Left lung (tissue), 10 donors: ENCODE measurements around the gene GJC2. TPM values are rescaled to one million over a fixed set of nuclear protein-coding genes. Genes with fewer than 3 reads are reported as not detected.

Source experiments
- ATAC-seq: fragments of 200-7000 bp; cut with Tn5 transposase; one replicate; pipeline ENCODE4 v1.9.1; 2020; ENCODE audit warnings: moderate library complexity
- DNase-seq, 4 donors: peaks; one replicate each; pipeline ENCODE4 v3.0.0-alpha.2; 2013 to 2020
- H3K27ac ChIP-seq, 2 donors: fragments of 200-600 bp; sonication (generic) in 1 of 2; one replicate each; pipeline versions ENCODE4 v1.5.0 to v1.8.0; 2020 to 2021
- H3K27me3 ChIP-seq, 2 donors: fragments of 200-600 bp; sonication (generic) in 1 of 2; one replicate each; pipeline versions ENCODE4 v1.5.0 to v1.8.0; 2020 to 2021
- H3K36me3 ChIP-seq, 2 donors: fragments of 200-600 bp; sonication (generic) in 1 of 2; one replicate each; pipeline versions ENCODE4 v1.5.0 to v1.8.0; 2020 to 2021
- H3K4me1 ChIP-seq, 2 donors: fragments of 200-600 bp; one replicate each; pipeline ENCODE4 v1.8.0; 2021
- H3K4me3 ChIP-seq, 2 donors: fragments of 200-600 bp; sonication (generic) in 1 of 2; one replicate each; pipeline versions ENCODE4 v1.5.0 to v1.8.0; 2020 to 2021; ENCODE audit warnings: mild to moderate bottlenecking in 1 of 2
- H3K9me3 ChIP-seq, 2 donors: fragments of 200-600 bp; sonication (generic) in 1 of 2; one replicate each; pipeline versions ENCODE4 v1.5.0 to v1.8.0; 2020 to 2021
- CTCF ChIP-seq, 2 donors: fragments of 200-600 bp; sonication (generic) in 1 of 2; IDR thresholded peaks; one replicate each; pipeline versions ENCODE4 v1.5.0 to v1.8.0; 2021; ENCODE audit warnings: antibody characterized with exemption in 2 of 2
- intact Hi-C, 2 donors: fragments of 100-400 bp; cut with DNase I; formaldehyde crosslinking; loops; one replicate each; pipeline versions ENCODE4 v1.11.2 to v1.14.2; 2022
- polyA plus RNA-seq, 6 donors: library from polyadenylated mRNA; unstranded; fragments of 120-200 nt; gene quantifications; one replicate each; pipeline ENCODE4 v1.2.1, GENCODE V29; 2013; ENCODE audit not compliant: insufficient read length in 6 of 6
- total RNA-seq, 2 donors: library from RNA; stranded (reverse); fragmentation: NEBNext Ultra II Directional; extraction: Animal tissue kit (Norgen Biotek cat#: 25700); gene quantifications; one replicate each; pipeline ENCODE4 v1.2.1, GENCODE V29; 2021
- donor health status: DM: no; HTN: yes; CAD: no.
- donor health status: DM: no; HTN: no; CAD: no.

The GJC2 gene
- total and polyA plus RNA-seq, 8 donors, result 2.3 to 4.9 (median 3.1) TPM

- intact Hi-C loops, result no loop called here
- Histone ChIP-seq H3K9me3 (no peaks in the 10 kb centered on the region), H3K4me3 (no peak overlapping the region), H3K27ac (no peak overlapping the region), H3K27me3 (peaks cover 3 to 44% of the 10 kb centered on the region in 2 donors), H3K4me1 (peaks cover 3 to 20% of the 10 kb centered on the region in 2 donors), H3K36me3 (no peaks in the 10 kb centered on the region)
- DNase-seq (peak in 1 of 4 donors; percentile 79), ATAC-seq (no peak)
- no peak for TF ChIP-seq CTCF (IDR thresholded peaks at IDR 0.05)
These were observed 8.0 kb downstream of the GJC2 start for GRCh38 chr1:228157729-228158126.

DNA sequence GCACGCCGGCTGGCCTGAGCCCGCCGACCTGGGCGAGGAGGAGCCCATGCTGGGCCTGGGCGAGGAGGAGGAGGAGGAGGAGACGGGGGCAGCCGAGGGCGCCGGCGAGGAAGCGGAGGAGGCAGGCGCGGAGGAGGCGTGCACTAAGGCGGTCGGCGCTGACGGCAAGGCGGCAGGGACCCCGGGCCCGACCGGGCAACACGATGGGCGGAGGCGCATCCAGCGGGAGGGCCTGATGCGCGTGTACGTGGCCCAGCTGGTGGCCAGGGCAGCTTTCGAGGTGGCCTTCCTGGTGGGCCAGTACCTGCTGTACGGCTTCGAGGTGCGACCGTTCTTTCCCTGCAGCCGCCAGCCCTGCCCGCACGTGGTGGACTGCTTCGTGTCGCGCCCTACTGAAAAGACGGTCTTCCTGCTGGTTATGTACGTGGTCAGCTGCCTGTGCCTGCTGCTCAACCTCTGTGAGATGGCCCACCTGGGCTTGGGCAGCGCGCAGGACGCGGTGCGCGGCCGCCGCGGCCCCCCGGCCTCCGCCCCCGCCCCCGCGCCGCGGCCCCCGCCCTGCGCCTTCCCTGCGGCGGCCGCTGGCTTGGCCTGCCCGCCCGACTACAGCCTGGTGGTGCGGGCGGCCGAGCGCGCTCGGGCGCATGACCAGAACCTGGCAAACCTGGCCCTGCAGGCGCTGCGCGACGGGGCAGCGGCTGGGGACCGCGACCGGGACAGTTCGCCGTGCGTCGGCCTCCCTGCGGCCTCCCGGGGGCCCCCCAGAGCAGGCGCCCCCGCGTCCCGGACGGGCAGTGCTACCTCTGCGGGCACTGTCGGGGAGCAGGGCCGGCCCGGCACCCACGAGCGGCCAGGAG lies 8.6 kb downstream of the GJC2 start:
- intact Hi-C loops, result no loop called here
- DNase-seq, result peak in 1 of 4 donors; percentile 79
- H3K4me3 ChIP-seq, result no peak overlapping the region
- peaks cover 6 to 26% of the 10 kb centered on the region in 2 donors for H3K4me1 ChIP-seq
- no peaks in the 10 kb centered on the region for H3K36me3 ChIP-seq
- no peak overlapping the region for H3K27ac ChIP-seq
- H3K27me3 ChIP-seq, result peaks cover 3 to 50% of the 10 kb centered on the region in 2 donors
- TF ChIP-seq CTCF (IDR thresholded peaks at IDR 0.05), result no peak
- H3K9me3 ChIP-seq, result no peaks in the 10 kb centered on the region
- ATAC-seq, result no peak

GRCh38 chr1:228159008-228159665 lies 9.4 kb downstream of the GJC2 start:
- no peaks in the 10 kb centered on the region for H3K9me3 ChIP-seq
- no peak overlapping the region for H3K27ac ChIP-seq
- no peak for ATAC-seq
- H3K4me1 ChIP-seq, result peaks cover 6 to 28% of the 10 kb centered on the region in 2 donors
- H3K36me3 ChIP-seq, result no peaks in the 10 kb centered on the region
- H3K27me3 ChIP-seq, result peaks cover 3 to 52% of the 10 kb centered on the region in 2 donors
- no peak for TF ChIP-seq CTCF (IDR thresholded peaks at IDR 0.05)
- intact Hi-C loops, result no loop called here
- peak in 1 of 4 donors; percentile 57 for DNase-seq
- no peak overlapping the region for H3K4me3 ChIP-seq

DNA sequence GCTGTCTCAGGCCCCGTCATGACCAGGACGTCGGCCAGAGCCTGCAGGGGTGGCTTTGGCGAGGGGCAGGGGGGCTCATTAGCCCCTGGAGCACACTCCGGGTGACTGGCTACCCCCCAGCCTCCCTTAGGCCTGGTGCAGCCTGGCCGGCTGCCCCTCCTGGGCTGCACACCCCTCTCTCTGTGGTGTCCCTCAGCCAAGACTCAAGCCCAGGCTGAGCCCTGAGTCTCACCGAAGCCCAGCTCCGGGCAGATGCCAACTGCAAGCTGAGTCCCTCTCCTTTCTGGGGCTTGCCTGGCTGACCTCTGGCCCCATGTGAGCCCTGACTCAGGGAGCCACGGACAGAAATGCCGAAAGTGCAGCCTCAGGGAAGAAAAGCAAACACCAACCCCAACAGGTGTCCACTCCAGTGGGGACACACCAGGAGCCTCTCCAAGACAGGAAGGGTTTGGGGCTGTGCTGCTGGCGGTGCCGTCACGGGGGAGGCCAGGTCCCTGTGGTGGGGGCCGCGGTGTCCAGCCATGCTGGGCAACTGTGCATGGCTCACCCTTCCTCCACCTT lies 10.6 kb downstream of the GJC2 start:
- Histone ChIP-seq H3K27me3 (peaks cover 3 to 52% of the 10 kb centered on the region in 2 donors), H3K4me1 (peaks cover 12 to 39% of the 10 kb centered on the region in 2 donors), H3K4me3 (no peak overlapping the region), H3K9me3 (no peaks in the 10 kb centered on the region), H3K36me3 (no peaks in the 10 kb centered on the region), H3K27ac (no peak overlapping the region)
- DNase-seq, result peak in 1 of 4 donors; percentile 70
- TF ChIP-seq CTCF (IDR thresholded peaks at IDR 0.05), result no peak
- intact Hi-C loops, result no loop called here
- ATAC-seq, result no peak

DNA sequence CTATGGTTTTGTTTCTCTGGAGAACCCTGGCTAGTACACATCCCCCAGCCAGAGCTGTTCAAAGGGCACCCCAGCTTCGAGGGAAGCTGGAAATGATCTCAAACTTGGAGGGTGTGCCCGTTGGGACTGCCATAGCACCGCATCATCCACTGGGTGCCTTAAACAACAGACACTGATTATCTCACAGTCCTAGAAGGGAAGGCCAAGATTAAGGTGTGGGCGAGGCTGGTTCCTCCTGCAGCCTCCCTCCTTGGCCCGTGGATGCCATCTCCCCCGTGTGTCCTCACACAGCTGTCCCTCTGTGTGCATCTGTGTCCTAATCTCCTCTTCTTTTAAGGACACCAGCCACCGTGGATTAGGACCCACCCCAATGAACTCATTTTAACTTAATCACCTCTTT lies 11.6 kb downstream of the GJC2 start:
- Histone ChIP-seq H3K36me3 (no peaks in the 10 kb centered on the region), H3K4me3 (no peak overlapping the region), H3K9me3 (no peaks in the 10 kb centered on the region), H3K27me3 (peaks cover 3 to 52% of the 10 kb centered on the region in 2 donors), H3K27ac (peak overlapping the region; percentile 70 to 77), H3K4me1 (peaks cover 12 to 34% of the 10 kb centered on the region in 2 donors)
- no peak for TF ChIP-seq CTCF (IDR thresholded peaks at IDR 0.05)
- no peak for ATAC-seq
- no peak for DNase-seq
- intact Hi-C loops, result no loop called here
